A549 (cell line): ENCODE data around the gene GALNT16. TPM values are rescaled to one million over a fixed set of nuclear protein-coding genes. Genes with fewer than 3 reads are reported as not detected.

ENCODE experiments used
- ATAC-seq, 2 experiments: fragments of 200-7000 bp in 1 of 2; fragments of >200 bp in 1 of 2; cut with Nextera tagmentation in 1 of 2; cut with Tn5 transposase in 1 of 2; 3 replicates each; pipeline versions ENCODE4 v1.8.0 to v1.9.1; 2018 to 2020; ENCODE audit warnings: mild to moderate bottlenecking in 1 of 2, moderate library complexity in 1 of 2
- CTCF ChIA-PET: fragments of 300-600 bp; sonication (Branson Sonifier 250); formaldehyde crosslinking; extraction: SDS; loops from one replicate; lab custom pipeline; 2021; ENCODE audit warnings: antibody characterized with exemption, inconsistent platforms; lab: Yijun Ruan, JAX
- POLR2A ChIA-PET: fragments of 350-600 bp; formaldehyde crosslinking; extraction: SDS; loops from one replicate; lab custom pipeline; 2021; ENCODE audit warnings: antibody characterized with exemption, inconsistent platforms; lab: Yijun Ruan, JAX
- DNase-seq, 2 experiments: peaks; one replicate each; pipeline versions ENCODE4 v3.0.0 to v3.0.0-alpha.2; 2011 to 2016; ENCODE audit warnings: low read depth in 1 of 2, low spot score in 1 of 2
- FAIRE-seq: peaks from 2 replicates; lab custom pipeline; 2011; peaks lifted over from hg19 to GRCh38; lab: Jason Lieb, UNC
- H3K27ac ChIP-seq, 2 experiments: fragments of >200 bp; sonication (Bioruptor Twin); formaldehyde crosslinking; 3 replicates each; pipeline ENCODE4 v1.5.1; 2016 to 2017
- H3K4me1 ChIP-seq: fragments of >200 bp; sonication (Bioruptor Twin); formaldehyde crosslinking; 3 replicates; pipeline ENCODE4 v1.6.1; 2016
- H3K4me2 ChIP-seq: fragments of >200 bp; sonication (Bioruptor Twin); formaldehyde crosslinking; 3 replicates; pipeline ENCODE4 v1.6.1; 2016
- H3K4me3 ChIP-seq: fragments of >200 bp; sonication (Bioruptor Twin); formaldehyde crosslinking; 3 replicates; pipeline ENCODE4 v1.5.1; 2016
- H3K9me3 ChIP-seq: fragments of >200 bp; sonication (Bioruptor Twin); formaldehyde crosslinking; 3 replicates; pipeline ENCODE4 v1.6.1; 2016
- ATOH8 ChIP-seq: fragments of 250-450 bp; sonication (Bioruptor Pico); IDR thresholded peaks from 2 replicates; pipeline ENCODE4 v1.5.0; 2020; ENCODE audit warnings: low read depth, mild to moderate bottlenecking, moderate library complexity
- BHLHE40 ChIP-seq: IDR thresholded peaks from 2 replicates; pipeline ENCODE4 v1.6.1; 2012; ENCODE audit warnings: low read depth, low read length, inconsistent platforms
- CBX2 ChIP-seq: fragments of 200-600 bp; sonication (generic); IDR thresholded peaks from 2 replicates; pipeline ENCODE4 v1.6.1; 2016; ENCODE audit warnings: low read depth, mild to moderate bottlenecking, borderline replicate concordance
- CEBPB ChIP-seq, 2 experiments: fragments of >200 bp in 1 of 2; sonication (Bioruptor Twin) in 1 of 2; formaldehyde crosslinking in 1 of 2; IDR thresholded peaks; 2 replicates each; pipeline ENCODE4 v1.6.1; 2012 to 2016
- CHD4 ChIP-seq: fragments of 200-600 bp; sonication (generic); IDR thresholded peaks from 2 replicates; pipeline ENCODE4 v1.6.1; 2016; ENCODE audit warnings: antibody characterized with exemption, mild to moderate bottlenecking, borderline replicate concordance
- EHMT2 ChIP-seq: fragments of 200-600 bp; sonication (generic); IDR thresholded peaks from 2 replicates; pipeline ENCODE4 v1.6.1; 2016; ENCODE audit warnings: antibody characterized with exemption, low read depth, mild to moderate bottlenecking, moderate library complexity
- ESRRA ChIP-seq: fragments of 150-350 bp; IDR thresholded peaks from 2 replicates; pipeline ENCODE4 v1.6.1; 2014; ENCODE audit warnings: mild to moderate bottlenecking, low read length, borderline replicate concordance
- FOXS1 ChIP-seq: fragments of 250-450 bp; sonication (Bioruptor Pico); IDR thresholded peaks from 2 replicates; pipeline ENCODE4 v1.5.0; 2020; ENCODE audit warnings: mild to moderate bottlenecking, moderate library complexity
- HEYL ChIP-seq: fragments of 250-450 bp; sonication (Bioruptor Pico); IDR thresholded peaks from 2 replicates; pipeline ENCODE4 v1.8.0; 2021; ENCODE audit warnings: mild to moderate bottlenecking, moderate library complexity
- HOXA7 ChIP-seq: fragments of 250-450 bp; sonication (Bioruptor Pico); IDR thresholded peaks from 2 replicates; pipeline ENCODE4 v1.5.0; 2020; ENCODE audit warnings: mild to moderate bottlenecking, moderate library complexity
- HOXB13 ChIP-seq: fragments of 250-450 bp; sonication (Bioruptor Pico); IDR thresholded peaks from 2 replicates; pipeline ENCODE4 v1.5.0; 2020; ENCODE audit warnings: low read depth, mild to moderate bottlenecking, moderate library complexity
- HOXB5 ChIP-seq: fragments of 250-450 bp; sonication (Bioruptor Pico); IDR thresholded peaks from 2 replicates; pipeline ENCODE4 v1.5.0; 2020; ENCODE audit warnings: mild to moderate bottlenecking, moderate library complexity
- JUNB ChIP-seq: fragments of >200 bp; sonication (Bioruptor Twin); formaldehyde crosslinking; IDR thresholded peaks from 2 replicates; pipeline ENCODE4 v1.6.1; 2016
- KDM5A ChIP-seq: fragments of 200-600 bp; sonication (generic); IDR thresholded peaks from 2 replicates; pipeline ENCODE4 v1.6.1; 2016; ENCODE audit warnings: antibody characterized with exemption, mild to moderate bottlenecking
- MAZ ChIP-seq: fragments of 150-350 bp; IDR thresholded peaks from 2 replicates; pipeline ENCODE4 v1.6.1; 2014; ENCODE audit warnings: antibody characterized with exemption, low read depth, low read length, borderline replicate concordance
- PHF8 ChIP-seq: fragments of 200-600 bp; sonication (generic); IDR thresholded peaks from 2 replicates; pipeline ENCODE4 v1.6.1; 2016; ENCODE audit warnings: low read depth, mild to moderate bottlenecking, antibody characterized with exemption, moderate library complexity, borderline replicate concordance
- POLR2AphosphoS2 ChIP-seq: conservative IDR thresholded peaks from 2 replicates; pipeline ENCODE4 v1.6.1; 2012; ENCODE audit warnings: low read length, improper control_type of control experiment, inconsistent platforms
- RAD21 ChIP-seq, 2 experiments: fragments of >200 bp in 1 of 2; sonication (Bioruptor Twin) in 1 of 2; formaldehyde crosslinking in 1 of 2; IDR thresholded peaks in 1 of 2; conservative IDR thresholded peaks in 1 of 2; 2 replicates in 1 of 2; 3 replicates in 1 of 2; pipeline ENCODE4 v1.6.1; 2012 to 2018; ENCODE audit warnings: inconsistent platforms in 1 of 2
- SMC3 ChIP-seq: fragments of >200 bp; sonication (Bioruptor Twin); formaldehyde crosslinking; IDR thresholded peaks from 3 replicates; pipeline ENCODE4 v1.6.1; 2018; ENCODE audit warnings: inconsistent platforms
- SREBF2 ChIP-seq: fragments of 450-650 bp; IDR thresholded peaks from 2 replicates; pipeline ENCODE4 v1.6.1; 2014; ENCODE audit warnings: mild to moderate bottlenecking, moderate library complexity
- TP53 ChIP-seq: fragments of 250-450 bp; sonication (Bioruptor Pico); IDR thresholded peaks from 2 replicates; pipeline ENCODE4 v1.5.0; 2021; ENCODE audit warnings: mild to moderate bottlenecking, moderate library complexity
- ZC3H11A ChIP-seq: fragments of 450-650 bp; IDR thresholded peaks from 2 replicates; pipeline ENCODE4 v1.6.1; 2014; ENCODE audit warnings: antibody characterized with exemption, mild to moderate bottlenecking
- ZSCAN20 ChIP-seq: fragments of 250-450 bp; sonication (Bioruptor Pico); IDR thresholded peaks from 2 replicates; pipeline ENCODE4 v1.8.0; 2022; ENCODE audit warnings: mild to moderate bottlenecking, moderate library complexity
- WGBS: methylation state at CpG from one replicate; pipeline ENCODE4 v1.1.6; 2017; ENCODE audit errors: missing lambda C conversion rate; 5-methylcytosine and 5-hydroxymethylcytosine counted together
- polyA plus RNA-seq, 4 experiments: library from polyadenylated mRNA; depleted of rRNA in 3 of 4; stranded (reverse); fragments of >200 nt; fragmentation: RNase III in 1 of 4; extraction: RNeasy Plus Mini Kit Qiagen cat#74134 plus additional on column Dnase treatment in 1 of 4; gene quantifications; 2 replicates in 3 of 4; 3 replicates in 1 of 4; pipeline ENCODE4 v1.2.3, GENCODE V29; 2011 to 2017
- TF ChIP-seq, protein P1 (sequence below): fragments of 250-450 bp; sonication (Bioruptor Pico); IDR thresholded peaks from 2 replicates; pipeline ENCODE4 v1.5.0; 2021; ENCODE audit warnings: mild to moderate bottlenecking, moderate library complexity, borderline replicate concordance
- TF ChIP-seq, protein P2 (sequence below): fragments of 150-350 bp; IDR thresholded peaks from 2 replicates; pipeline ENCODE4 v1.6.1; 2014; ENCODE audit warnings: low read depth, mild to moderate bottlenecking, low read length

Gene GALNT16
- polyA plus RNA-seq, 2 of the 4 experiments (the other 2 are of a cell fraction), result 2.8 to 3.4 TPM

- Histone ChIP-seq H3K9me3 (no peaks in the 10 kb centered on the region), H3K4me3 (no peak overlapping the region), H3K4me2 (no peak overlapping the region), H3K27ac (no peak overlapping the region), H3K4me1 (peaks cover 3% of the 10 kb centered on the region; the same call in 1 of the 3 replicates)
- 78% methylated on average over 6 of the region's 6 CpGs for WGBS
- ChIA-PET CTCF (interaction anchor here (0.7 to 6.6 kb wide), 7 partner anchors 11 to 99 kb away, joined by 3 to 45 read pairs (median 3); no protein-coding TSS in a partner anchor), POLR2A (interaction anchor here (1.2 kb wide), 1 partner anchor 135 kb away, joined by 3 read pairs; the partner anchor contains the start of genes ERH and SLC39A9)
- TF ChIP-seq CEBPB (IDR thresholded peaks at IDR 0.05) (no peak), ATOH8 (no peak), JUNB (no peak), HOXB5 (CRISPR knock-in tag) (no peak), KDM5A (no peak), ESRRA (no peak), POLR2AphosphoS2 (no peak), PHF8 (no peak), EHMT2 (no peak), MAZ (no peak)
- TF ChIP-seq, protein P1, sequence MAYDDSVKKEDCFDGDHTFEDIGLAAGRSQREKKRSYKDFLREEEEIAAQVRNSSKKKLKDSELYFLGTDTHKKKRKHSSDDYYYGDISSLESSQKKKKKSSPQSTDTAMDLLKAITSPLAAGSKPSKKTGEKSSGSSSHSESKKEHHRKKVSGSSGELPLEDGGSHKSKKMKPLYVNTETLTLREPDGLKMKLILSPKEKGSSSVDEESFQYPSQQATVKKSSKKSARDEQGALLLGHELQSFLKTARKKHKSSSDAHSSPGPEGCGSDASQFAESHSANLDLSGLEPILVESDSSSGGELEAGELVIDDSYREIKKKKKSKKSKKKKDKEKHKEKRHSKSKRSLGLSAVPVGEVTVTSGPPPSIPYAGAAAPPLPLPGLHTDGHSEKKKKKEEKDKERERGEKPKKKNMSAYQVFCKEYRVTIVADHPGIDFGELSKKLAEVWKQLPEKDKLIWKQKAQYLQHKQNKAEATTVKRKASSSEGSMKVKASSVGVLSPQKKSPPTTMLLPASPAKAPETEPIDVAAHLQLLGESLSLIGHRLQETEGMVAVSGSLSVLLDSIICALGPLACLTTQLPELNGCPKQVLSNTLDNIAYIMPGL, result no peak
- TF ChIP-seq, protein P2, sequence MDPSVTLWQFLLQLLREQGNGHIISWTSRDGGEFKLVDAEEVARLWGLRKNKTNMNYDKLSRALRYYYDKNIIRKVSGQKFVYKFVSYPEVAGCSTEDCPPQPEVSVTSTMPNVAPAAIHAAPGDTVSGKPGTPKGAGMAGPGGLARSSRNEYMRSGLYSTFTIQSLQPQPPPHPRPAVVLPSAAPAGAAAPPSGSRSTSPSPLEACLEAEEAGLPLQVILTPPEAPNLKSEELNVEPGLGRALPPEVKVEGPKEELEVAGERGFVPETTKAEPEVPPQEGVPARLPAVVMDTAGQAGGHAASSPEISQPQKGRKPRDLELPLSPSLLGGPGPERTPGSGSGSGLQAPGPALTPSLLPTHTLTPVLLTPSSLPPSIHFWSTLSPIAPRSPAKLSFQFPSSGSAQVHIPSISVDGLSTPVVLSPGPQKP, result no peak
- DNase-seq, result no peak
- no peak for FAIRE-seq
- no peak for ATAC-seq
These were observed 3.4 kb downstream of the GALNT16 start for GRCh38 chr14:69263364-69263763.

DNA sequence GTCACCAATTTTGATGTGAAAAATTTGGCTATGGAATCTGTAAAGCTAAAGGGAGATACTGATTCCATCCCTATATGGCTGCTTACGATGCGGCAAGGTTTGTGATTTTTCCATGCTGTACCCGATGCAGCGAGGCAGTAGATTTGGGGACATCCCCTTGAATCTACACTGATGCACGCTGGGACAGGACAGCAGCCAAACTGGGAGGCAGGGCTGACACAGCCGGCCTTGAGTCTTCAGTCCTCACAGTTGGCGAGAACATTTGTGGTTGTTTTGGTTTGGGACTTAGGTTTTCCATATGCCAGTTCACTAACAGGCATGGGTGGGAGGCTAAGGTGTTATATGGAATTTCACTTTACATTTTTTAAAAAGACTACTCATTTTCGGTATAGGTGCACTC, 3.8 kb downstream of the GALNT16 start:
- H3K4me2 ChIP-seq, result no peak overlapping the region
- ChIA-PET POLR2A (interaction anchor here (1.2 kb wide), 1 partner anchor 135 kb away, joined by 3 read pairs; the partner anchor contains the start of genes ERH and SLC39A9), CTCF (interaction anchor here (0.7 to 6.6 kb wide), 6 partner anchors 10 to 277 kb away, joined by 3 to 45 read pairs (median 4); no protein-coding TSS in a partner anchor)
- FAIRE-seq, result no peak
- no peak for TF ChIP-seq HEYL (CRISPR knock-in tag)
- TF ChIP-seq FOXS1, result no peak
- TF ChIP-seq POLR2AphosphoS2, result no peak
- no peak for TF ChIP-seq CBX2
- no peak for TF ChIP-seq ZSCAN20 (CRISPR knock-in tag)
- TF ChIP-seq HOXB5 (CRISPR knock-in tag), result no peak
- no peak for TF ChIP-seq BHLHE40
- no peak for TF ChIP-seq ZC3H11A
- no peak for TF ChIP-seq MAZ
- no peak for TF ChIP-seq HOXA7
- TF ChIP-seq HOXB13, result no peak
- TF ChIP-seq SMC3, result no peak
- TF ChIP-seq CHD4, result no peak
- TF ChIP-seq RAD21 (conservative IDR thresholded peaks at IDR 0.05 in 1 of 2, IDR thresholded peaks at IDR 0.05 in 1 of 2), result no peak
- TF ChIP-seq TP53 (CRISPR knock-in tag), result no peak
- TF ChIP-seq ATOH8, result no peak
- no peak for TF ChIP-seq SREBF2
- H3K4me3 ChIP-seq, result no peak overlapping the region
- H3K27ac ChIP-seq, result no peak overlapping the region
- 87% methylated on average over 8 of the region's 8 CpGs for WGBS
- no peaks in the 10 kb centered on the region for H3K9me3 ChIP-seq
- peaks cover 3% of the 10 kb centered on the region; the same call in 1 of the 3 replicates for H3K4me1 ChIP-seq
- no peak for DNase-seq
- ATAC-seq, result no peak
